Kidney (tissue), 14 donors: Measurements from ENCODE around the gene SH3D19. TPM values are rescaled to one million over a fixed set of nuclear protein-coding genes. Genes with fewer than 3 reads are reported as not detected.

Experiments used
- DNase-seq, 5 donors: peaks; one replicate each; pipeline ENCODE4 v3.0.0-alpha.2; 2013 to 2020
- FAIRE-seq: peaks from 2 replicates; lab custom pipeline; 2012; peaks lifted over from hg19 to GRCh38; lab: Jason Lieb, UNC
- H3K27ac ChIP-seq, 2 donors: one replicate each; pipeline ENCODE4 v1.7.0; 2013; ENCODE audit warnings: low read depth in 2 of 2, low read length in 2 of 2, inconsistent platforms in 1 of 2
- H3K27me3 ChIP-seq: one replicate; pipeline ENCODE4 v1.7.1; 2013; ENCODE audit warnings: low read length, inconsistent platforms; ENCODE audit not compliant: control insufficient read depth, insufficient read depth
- H3K36me3 ChIP-seq, 3 donors: one replicate each; pipeline versions ENCODE4 v1.7.0 to v1.7.1; 2013; ENCODE audit warnings: low read length in 3 of 3, control low read depth in 1 of 3, inconsistent platforms in 1 of 3; ENCODE audit not compliant: insufficient read depth in 3 of 3, control insufficient read depth in 2 of 3
- H3K4me1 ChIP-seq, 3 donors: one replicate each; pipeline versions ENCODE4 v1.7.0 to v1.7.1; 2013; ENCODE audit warnings: low read length in 3 of 3, inconsistent platforms in 1 of 3, low read depth in 1 of 3; ENCODE audit not compliant: control insufficient read depth in 2 of 3, insufficient read depth in 2 of 3
- H3K4me3 ChIP-seq, 3 donors: one replicate each; pipeline versions ENCODE4 v1.7.0 to v1.8.1; 2013; ENCODE audit warnings: low read length in 3 of 3, control low read depth in 1 of 3, inconsistent platforms in 1 of 3
- H3K9ac ChIP-seq, 3 donors: one replicate each; pipeline versions ENCODE4 v1.7.0 to v1.7.1; 2013; ENCODE audit warnings: low read length in 3 of 3, control low read depth in 1 of 3, inconsistent platforms in 1 of 3
- H3K9me3 ChIP-seq, 3 donors: one replicate each; pipeline versions ENCODE4 v1.7.0 to v1.7.1; 2013; ENCODE audit warnings: low read length in 3 of 3, control low read depth in 1 of 3, inconsistent platforms in 1 of 3; ENCODE audit not compliant: control insufficient read depth in 2 of 3, insufficient read depth in 1 of 3
- CTCF ChIP-seq: IDR thresholded peaks from 3 replicates; pipeline ENCODE4 v1.5.1; 2012; ENCODE audit warnings: mild to moderate bottlenecking, moderate library complexity, borderline replicate concordance; ENCODE audit not compliant: insufficient read depth; ENCODE audit errors: extremely low read depth
- intact Hi-C: fragments of 100-400 bp; cut with DNase I; formaldehyde crosslinking; loops from one replicate; pipeline ENCODE4 v1.11.1; 2022
- polyA plus RNA-seq: library from polyadenylated mRNA; stranded (reverse); fragments of 350-450 nt; fragmentation: Illumina TruSeq; extraction: RNeasy Lipid Tissue Mini Kit (QIAGEN cat#74804); gene quantifications from one replicate; pipeline ENCODE4 v1.2.3, GENCODE V29; 2014; ENCODE audit warnings: low read depth, low replicate concordance; ENCODE audit not compliant: insufficient read depth
- total RNA-seq: library from RNA; stranded (reverse); fragmentation: NEBNext Ultra II Directional; extraction: Animal tissue kit (Norgen Biotek cat#: 25700); gene quantifications from one replicate; pipeline ENCODE4 v1.2.1, GENCODE V29; 2021
- donor health status: control.
- donor health status: control.
- donor health status: control.
- donor health status: control.
- donor health status: control.
- donor health status: DM: yes; HTN: yes; CAD: no.
- donor health status: Normal renal cell carcinoma (clear cell type).

The SH3D19 gene
- total and polyA plus RNA-seq, 2 donors from 2014 or later: 13.6 to 36.8 TPM

DNA sequence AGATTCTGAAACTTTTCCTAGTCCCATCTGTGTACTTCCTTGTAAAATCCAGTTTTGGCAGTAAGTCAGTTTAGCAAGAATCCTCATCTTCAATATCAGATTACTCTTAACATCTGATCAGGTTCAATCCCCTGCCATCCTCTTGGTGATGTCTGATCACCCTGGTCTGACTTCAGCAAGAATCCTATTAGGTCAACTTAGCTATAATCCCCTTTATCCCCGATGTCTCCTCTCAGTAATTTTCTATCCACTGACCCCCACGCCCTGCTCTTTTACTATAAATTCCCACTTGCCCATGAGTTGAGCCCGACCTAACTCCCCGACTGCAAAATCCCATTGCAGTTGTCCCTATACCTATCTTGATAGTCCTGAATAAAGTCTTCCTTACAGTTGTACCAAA is 106.3 kb downstream of the SH3D19 start:
- no peak for TF ChIP-seq CTCF
- H3K9me3 ChIP-seq: no peaks in the 10 kb centered on the region
- DNase-seq: no peak

GRCh38 chr4:151218343-151218742 is 107.1 kb downstream of the SH3D19 start:
- Histone ChIP-seq H3K27me3 (no peaks in the 10 kb centered on the region), H3K9me3 (no peaks in the 10 kb centered on the region), H3K36me3 (no peaks in the 10 kb centered on the region), H3K9ac (no peak overlapping the region), H3K4me1 (peaks cover 0 to 6% (median 0%) of the 10 kb centered on the region in 3 donors), H3K27ac (no peak overlapping the region), H3K4me3 (no peak overlapping the region)
- intact Hi-C loops: no loop called here
- TF ChIP-seq CTCF: no peak
- no peak for DNase-seq
- FAIRE-seq: no peak

More for the DNA sequence above, 106.3 kb downstream of the SH3D19 start:
- H3K4me1 ChIP-seq: peaks cover 0 to 6% (median 0%) of the 10 kb centered on the region in 3 donors
- no peak overlapping the region for H3K27ac ChIP-seq
- H3K4me3 ChIP-seq: no peak overlapping the region
- H3K27me3 ChIP-seq: no peaks in the 10 kb centered on the region
- no peak overlapping the region for H3K9ac ChIP-seq
- H3K36me3 ChIP-seq: no peaks in the 10 kb centered on the region
- intact Hi-C loops: no loop called here
- FAIRE-seq: no peak

DNA sequence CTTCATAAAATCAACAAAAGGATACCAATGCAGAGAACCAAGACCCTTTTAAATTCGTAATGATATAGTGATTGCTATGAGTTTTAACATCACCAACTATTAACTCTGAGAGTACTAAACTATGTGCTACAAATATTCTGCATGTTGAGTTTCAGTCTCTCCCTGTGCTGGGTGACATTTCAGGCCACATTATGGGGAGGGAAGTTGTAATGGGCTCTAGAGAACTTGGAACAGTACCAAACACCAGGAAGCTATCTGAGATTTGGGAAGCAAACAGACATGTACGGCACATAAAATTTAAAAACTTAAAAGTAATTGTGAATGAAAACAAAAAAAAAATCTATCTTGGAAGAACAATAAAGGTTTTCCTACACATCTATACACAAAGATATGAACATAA is 108.1 kb downstream of the SH3D19 start:
- Histone ChIP-seq H3K4me3 (no peak overlapping the region), H3K27ac (no peak overlapping the region), H3K4me1 (peaks cover 0 to 6% (median 0%) of the 10 kb centered on the region in 3 donors), H3K9me3 (no peaks in the 10 kb centered on the region), H3K9ac (no peak overlapping the region), H3K27me3 (no peaks in the 10 kb centered on the region), H3K36me3 (no peaks in the 10 kb centered on the region)
- no peak for TF ChIP-seq CTCF
- intact Hi-C loops: no loop called here
- FAIRE-seq (no peak), DNase-seq (no peak)

- Histone ChIP-seq H3K27ac (no peak overlapping the region), H3K36me3 (no peaks in the 10 kb centered on the region), H3K4me3 (no peak overlapping the region), H3K4me1 (peaks cover 0 to 6% (median 0%) of the 10 kb centered on the region in 3 donors), H3K27me3 (no peaks in the 10 kb centered on the region), H3K9ac (no peak overlapping the region), H3K9me3 (no peaks in the 10 kb centered on the region)
- intact Hi-C loops: no loop called here
- DNase-seq (peak in 1 of 5 donors; percentile 60), FAIRE-seq (no peak)
- TF ChIP-seq CTCF: no peak
Observed at GRCh38 chr4:151215295-151215694, 110.1 kb downstream of the SH3D19 start.
